GM13976 (cell line): ENCODE results near the gene FSHR.

ENCODE experiments used
- DNase-seq: peaks from one replicate; pipeline ENCODE4 v3.0.0; 2012; ENCODE audit warnings: low spot score
- in situ Hi-C: fragments of 300-500 bp; cut with MboI; formaldehyde crosslinking; loops from one replicate; pipeline ENCODE4 v1.12.0; 2022; ENCODE audit warnings: low sequenced_read_pairs, mixed read lengths, inconsistent platforms; ENCODE audit not compliant: unreplicated experiment
- TF ChIP-seq, protein P1 (sequence below): IDR thresholded peaks from 2 replicates; pipeline ENCODE4 v1.5.1; 2012; ENCODE audit warnings: borderline replicate concordance, mild to moderate bottlenecking; ENCODE audit not compliant: insufficient read depth; ENCODE audit errors: extremely low read depth, missing control alignments, control extremely low read depth

The FSHR gene

GRCh38 chr2:49122107-49122506 is 32.2 kb downstream of the FSHR start:
- in situ Hi-C loops: no loop called here
- TF ChIP-seq, protein P1, sequence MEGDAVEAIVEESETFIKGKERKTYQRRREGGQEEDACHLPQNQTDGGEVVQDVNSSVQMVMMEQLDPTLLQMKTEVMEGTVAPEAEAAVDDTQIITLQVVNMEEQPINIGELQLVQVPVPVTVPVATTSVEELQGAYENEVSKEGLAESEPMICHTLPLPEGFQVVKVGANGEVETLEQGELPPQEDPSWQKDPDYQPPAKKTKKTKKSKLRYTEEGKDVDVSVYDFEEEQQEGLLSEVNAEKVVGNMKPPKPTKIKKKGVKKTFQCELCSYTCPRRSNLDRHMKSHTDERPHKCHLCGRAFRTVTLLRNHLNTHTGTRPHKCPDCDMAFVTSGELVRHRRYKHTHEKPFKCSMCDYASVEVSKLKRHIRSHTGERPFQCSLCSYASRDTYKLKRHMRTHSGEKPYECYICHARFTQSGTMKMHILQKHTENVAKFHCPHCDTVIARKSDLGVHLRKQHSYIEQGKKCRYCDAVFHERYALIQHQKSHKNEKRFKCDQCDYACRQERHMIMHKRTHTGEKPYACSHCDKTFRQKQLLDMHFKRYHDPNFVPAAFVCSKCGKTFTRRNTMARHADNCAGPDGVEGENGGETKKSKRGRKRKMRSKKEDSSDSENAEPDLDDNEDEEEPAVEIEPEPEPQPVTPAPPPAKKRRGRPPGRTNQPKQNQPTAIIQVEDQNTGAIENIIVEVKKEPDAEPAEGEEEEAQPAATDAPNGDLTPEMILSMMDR: no peak
- DNase-seq: no peak

GRCh38 chr2:49113046-49113445 is 41.3 kb downstream of the FSHR start:
- TF ChIP-seq, protein P1: no peak
- in situ Hi-C loops: no loop called here
- DNase-seq: no peak

DNA sequence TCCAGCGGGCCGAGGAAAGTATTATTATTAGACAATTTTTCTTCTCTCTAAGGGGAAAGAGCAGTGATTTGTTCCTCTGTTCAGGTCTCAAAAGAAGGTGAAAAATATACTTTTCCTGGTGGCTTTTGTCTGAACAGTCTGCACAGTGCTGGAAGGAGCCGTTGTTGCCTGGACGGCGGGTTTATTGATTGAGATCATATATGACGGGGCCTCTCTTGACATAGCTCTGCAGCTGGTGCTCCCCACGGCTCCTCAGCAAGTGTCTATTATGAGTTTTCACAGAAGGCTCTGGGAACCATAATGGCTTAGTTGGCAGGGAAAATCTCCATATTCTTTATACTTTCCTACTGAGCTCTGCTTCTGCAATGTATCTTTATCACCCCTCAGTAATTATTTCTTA is 42.9 kb downstream of the FSHR start:
- DNase-seq: no peak
- in situ Hi-C loops: no loop called here
- TF ChIP-seq, protein P1: no peak

- DNase-seq: no peak
- in situ Hi-C loops: no loop called here
- TF ChIP-seq, protein P1: no peak
These were observed 43.3 kb downstream of the FSHR start for GRCh38 chr2:49111006-49111405.

DNA sequence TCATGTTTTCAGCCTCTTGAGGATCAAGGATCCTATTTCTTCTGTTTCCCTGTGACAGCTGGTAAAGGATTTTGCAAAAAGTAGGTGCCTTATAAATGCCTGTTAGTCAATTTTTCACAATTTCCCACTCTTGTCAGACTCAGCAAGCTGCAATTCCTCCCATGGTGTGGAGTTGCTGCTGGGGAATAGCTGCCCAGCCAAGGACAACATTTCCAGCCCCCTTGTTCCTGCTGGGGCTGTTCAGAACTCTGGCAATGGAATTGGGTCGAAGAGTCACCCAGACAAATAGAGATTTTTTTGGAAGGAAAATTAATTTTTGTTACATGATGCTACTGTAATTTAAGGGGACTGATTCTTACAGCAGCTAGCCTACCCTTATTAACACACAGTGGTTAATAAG is 43.7 kb downstream of the FSHR start:
- in situ Hi-C loops: no loop called here
- no peak for DNase-seq
- TF ChIP-seq, protein P1: no peak

- TF ChIP-seq, protein P1: no peak
- no peak for DNase-seq
- in situ Hi-C loops: no loop called here
These were observed 45.5 kb downstream of the FSHR start for GRCh38 chr2:49108851-49109250.

- in situ Hi-C loops: no loop called here
- DNase-seq: no peak
- TF ChIP-seq, protein P1: no peak
These were observed 45.9 kb downstream of the FSHR start for GRCh38 chr2:49108436-49108835.
